H1 (cell line): Measurements from ENCODE around the gene CEP44. TPM values are rescaled to one million over a fixed set of nuclear protein-coding genes. Genes with fewer than 3 reads are reported as not detected.

ENCODE experiments used
- CTCF ChIA-PET: fragments of 300-600 bp; sonication (Branson Sonifier 250); formaldehyde crosslinking; loops from one replicate; lab custom pipeline; 2021; ENCODE audit not compliant: partially characterized antibody; lab: Charles Lee
- POLR2A ChIA-PET: fragments of 300-600 bp; sonication (Branson Sonifier 250); formaldehyde crosslinking; loops from one replicate; lab custom pipeline; 2021; ENCODE audit warnings: inconsistent platforms; ENCODE audit not compliant: partially characterized antibody; lab: Charles Lee
- DNase-seq, 2 experiments: peaks; one replicate each; pipeline versions ENCODE4 v3.0.0 to v3.0.0-alpha.2; 2010 to 2022; ENCODE audit warnings: low spot score in 2 of 2, low read depth in 1 of 2, mixed read lengths in 1 of 2
- FAIRE-seq: peaks from 2 replicates; lab custom pipeline; 2011; peaks lifted over from hg19 to GRCh38; lab: Jason Lieb, UNC
- H2AFZ ChIP-seq: 2 replicates; pipeline ENCODE4 v1.8.1; 2012; ENCODE audit warnings: low read length, inconsistent platforms
- H2AK5ac ChIP-seq: 2 replicates; pipeline ENCODE4 v1.6.1; 2013; ENCODE audit warnings: low read depth, low read length
- H2BK120ac ChIP-seq: replicated peaks from 2 replicates; pipeline ENCODE3; 2013; ENCODE audit warnings: low read depth, low read length, inconsistent platforms
- H2BK12ac ChIP-seq: 2 replicates; pipeline ENCODE4 v1.6.1; 2013; ENCODE audit warnings: low read depth, low read length
- H2BK15ac ChIP-seq: 2 replicates; pipeline ENCODE4 v1.6.1; 2013; ENCODE audit warnings: low read length
- H2BK20ac ChIP-seq: 2 replicates; pipeline ENCODE4 v1.6.1; 2013; ENCODE audit warnings: low read length
- H2BK5ac ChIP-seq: 2 replicates; pipeline ENCODE4 v1.6.1; 2013; ENCODE audit warnings: low read depth, low read length
- H3K14ac ChIP-seq: 2 replicates; pipeline ENCODE4 v1.6.1; 2013; ENCODE audit warnings: inconsistent platforms; ENCODE audit not compliant: insufficient read length
- H3K18ac ChIP-seq: 2 replicates; pipeline ENCODE4 v1.6.1; 2013; ENCODE audit warnings: low read length; ENCODE audit errors: extremely low read depth
- H3K23ac ChIP-seq: 2 replicates; pipeline ENCODE4 v1.6.1; 2013; ENCODE audit warnings: inconsistent platforms; ENCODE audit not compliant: insufficient read length
- H3K23me2 ChIP-seq: 2 replicates; pipeline ENCODE4 v1.6.1; 2013; ENCODE audit warnings: low read depth, low read length
- H3K27ac ChIP-seq: 2 replicates; pipeline ENCODE4 v1.6.1; 2011; ENCODE audit warnings: low read depth, low read length, inconsistent platforms
- H3K27me3 ChIP-seq, 4 experiments: replicated peaks in 1 of 4; 1 replicate in 1 of 4; 2 replicates in 3 of 4; pipeline versions ENCODE4 v1.6.1 to v1.8.1; 2011 to 2013; ENCODE audit warnings: low read length in 3 of 4, mild to moderate bottlenecking in 3 of 4, inconsistent platforms in 2 of 4, mixed read lengths in 2 of 4, moderate library complexity in 1 of 4; ENCODE audit not compliant: control insufficient read depth in 3 of 4, insufficient read depth in 3 of 4; ENCODE audit errors: extremely low read depth in 1 of 4
- H3K36me3 ChIP-seq, 4 experiments: 2 replicates each; pipeline versions ENCODE4 v1.6.1 to v1.8.1; 2011 to 2013; ENCODE audit warnings: mild to moderate bottlenecking in 4 of 4, low read length in 3 of 4, moderate library complexity in 2 of 4, control low read depth in 1 of 4, inconsistent platforms in 1 of 4; ENCODE audit not compliant: insufficient read depth in 4 of 4, control insufficient read depth in 2 of 4
- H3K4ac ChIP-seq: replicated peaks from 2 replicates; pipeline ENCODE3; 2013; ENCODE audit warnings: low read length, low read depth, mixed read lengths, inconsistent platforms; ENCODE audit not compliant: insufficient read length
- H3K4me1 ChIP-seq, 4 experiments: replicated peaks in 1 of 4; 1 replicate in 1 of 4; 2 replicates in 3 of 4; pipeline versions ENCODE4 v1.6.1 to v1.8.1; 2011 to 2013; ENCODE audit warnings: low read length in 3 of 4, inconsistent platforms in 2 of 4, mixed read lengths in 1 of 4; ENCODE audit not compliant: insufficient read depth in 4 of 4, control insufficient read depth in 3 of 4
- H3K4me2 ChIP-seq, 2 experiments: 2 replicates each; pipeline versions ENCODE4 v1.6.1 to v1.8.1; 2011 to 2013; ENCODE audit warnings: low read depth in 2 of 2, low read length in 2 of 2, control low read depth in 1 of 2, inconsistent platforms in 1 of 2, mild to moderate bottlenecking in 1 of 2; ENCODE audit not compliant: insufficient read depth in 1 of 2
- H3K4me3 ChIP-seq, 4 experiments: fragments of 200-600, 300-600 bp in 1 of 4; sonication (generic), shearing (Covaris generic), sonication (Bioruptor Twin) in 1 of 4; 2 replicates each; pipeline versions ENCODE4 v1.5.1 to v1.8.1; 2011 to 2016; ENCODE audit warnings: low read length in 4 of 4, low read depth in 3 of 4, control low read depth in 2 of 4, inconsistent platforms in 2 of 4, mild to moderate bottlenecking in 2 of 4, mixed read lengths in 1 of 4, moderate library complexity in 1 of 4; ENCODE audit not compliant: insufficient read depth in 2 of 4; ENCODE audit errors: extremely low read depth in 1 of 4
- H3K56ac ChIP-seq: replicated peaks from 2 replicates; pipeline ENCODE3; 2013; ENCODE audit warnings: low read depth, mild to moderate bottlenecking, mixed read lengths, low read length, inconsistent platforms; ENCODE audit not compliant: insufficient read length
- H3K79me1 ChIP-seq: 2 replicates; pipeline ENCODE4 v1.6.1; 2013; ENCODE audit warnings: low read depth, low read length, control low read depth
- H3K79me2 ChIP-seq, 2 experiments: 2 replicates each; pipeline versions ENCODE4 v1.6.1 to v1.8.1; 2012 to 2013; ENCODE audit warnings: low read length in 2 of 2, mild to moderate bottlenecking in 2 of 2, inconsistent platforms in 1 of 2; ENCODE audit not compliant: insufficient read depth in 2 of 2, control insufficient read depth in 1 of 2
- H3K9ac ChIP-seq, 4 experiments: replicated peaks in 1 of 4; 1 replicate in 1 of 4; 2 replicates in 3 of 4; pipeline versions ENCODE4 v1.6.1 to v1.8.1; 2011 to 2013; ENCODE audit warnings: low read depth in 3 of 4, low read length in 3 of 4, control low read depth in 2 of 4, mild to moderate bottlenecking in 2 of 4, moderate library complexity in 2 of 4, inconsistent platforms in 1 of 4; ENCODE audit errors: extremely low read depth in 1 of 4
- H3K9me3 ChIP-seq, 2 experiments: 2 replicates each; pipeline versions ENCODE4 v1.6.1 to v1.8.1; 2012 to 2013; ENCODE audit warnings: mild to moderate bottlenecking in 2 of 2, moderate library complexity in 2 of 2, control low read depth in 1 of 2, inconsistent platforms in 1 of 2, low read depth in 1 of 2, low read length in 1 of 2, mixed read lengths in 1 of 2; ENCODE audit not compliant: insufficient read depth in 2 of 2
- H4K20me1 ChIP-seq, 2 experiments: replicated peaks in 1 of 2; 2 replicates each; pipeline versions ENCODE3 to v1.8.1; 2011 to 2013; ENCODE audit warnings: inconsistent platforms in 2 of 2, low read length in 2 of 2, mild to moderate bottlenecking in 1 of 2; ENCODE audit not compliant: insufficient read depth in 2 of 2, control insufficient read depth in 1 of 2
- H4K5ac ChIP-seq: 2 replicates; pipeline ENCODE4 v1.6.1; 2013; ENCODE audit warnings: low read length, low read depth, mixed read lengths, inconsistent platforms; ENCODE audit not compliant: insufficient read length
- H4K8ac ChIP-seq: 2 replicates; pipeline ENCODE4 v1.8.0; 2013; ENCODE audit warnings: mild to moderate bottlenecking, moderate library complexity, low read length, inconsistent platforms; ENCODE audit not compliant: insufficient read depth; ENCODE audit errors: extremely low read depth
- H4K91ac ChIP-seq: replicated peaks from 2 replicates; pipeline ENCODE3; 2013; ENCODE audit warnings: low read length, mixed read lengths, inconsistent platforms; ENCODE audit not compliant: insufficient read length
- BACH1 ChIP-seq: IDR thresholded peaks from 2 replicates; pipeline ENCODE4 v1.6.1; 2012; ENCODE audit warnings: low read length, improper control_type of control experiment
- JUN ChIP-seq: IDR thresholded peaks from 2 replicates; pipeline ENCODE4 v1.6.1; 2011; ENCODE audit warnings: low read depth, mild to moderate bottlenecking, improper control_type of control experiment, low read length
- PHF8 ChIP-seq: fragments of 200-600 bp; sonication (generic); conservative IDR thresholded peaks from 2 replicates; pipeline ENCODE4 v1.7.1; 2012; ENCODE audit warnings: low read depth, mild to moderate bottlenecking, inconsistent platforms, low read length, moderate library complexity
- POLR2A ChIP-seq, 2 experiments: IDR thresholded peaks; 1 replicate in 1 of 2; 2 replicates in 1 of 2; pipeline ENCODE4 v1.6.1; 2011; ENCODE audit warnings: low read depth in 2 of 2, low read length in 2 of 2, mild to moderate bottlenecking in 2 of 2; ENCODE audit errors: control extremely low read depth in 1 of 2
- POLR2AphosphoS5 ChIP-seq: IDR thresholded peaks from 2 replicates; pipeline ENCODE4 v1.6.1; 2011; ENCODE audit warnings: low read depth, low read length
- SIRT6 ChIP-seq: IDR thresholded peaks from one replicate; pipeline ENCODE4 v1.7.1; 2012; ENCODE audit warnings: low read length, inconsistent platforms
- YY1 ChIP-seq: IDR thresholded peaks from 2 replicates; pipeline ENCODE4 v1.6.1; 2011; ENCODE audit warnings: low read depth, mild to moderate bottlenecking, low read length
- WGBS, 2 experiments: shearing (Covaris generic) in 1 of 2; methylation state at CpG; one replicate each; pipeline versions ENCODE4 v1.1.6 to v1.1.7; 2013 to 2015; ENCODE audit warnings: low lambda C conversion rate in 2 of 2, mixed read lengths in 2 of 2, inconsistent platforms in 1 of 2, low coverage in 1 of 2, missing lambda C conversion rate in 1 of 2; ENCODE audit not compliant: insufficient replicate concordance in 2 of 2, insufficient coverage in 1 of 2, insufficient read length in 1 of 2; ENCODE audit errors: extremely low coverage in 1 of 2, missing lambda C conversion rate in 1 of 2; 5-methylcytosine and 5-hydroxymethylcytosine counted together
- polyA plus RNA-seq, 7 experiments: library from polyadenylated mRNA; depleted of rRNA in 3 of 7; stranded (reverse) in 5 of 7; unstranded in 2 of 7; fragments of >200 nt in 5 of 7; fragments of 200-250 nt in 2 of 7; gene quantifications; 1 replicate in 5 of 7; 2 replicates in 1 of 7; 4 replicates in 1 of 7; pipeline versions ENCODE4 v1.2.1 to v1.2.3, GENCODE V29; 2011 to 2013; ENCODE audit warnings: missing spikeins in 2 of 7, mixed read lengths in 2 of 7
- total RNA-seq: library from RNA; stranded (reverse); fragmentation: NEBNext Ultra II Directional; extraction: Animal tissue kit (Norgen Biotek cat#: 25700); gene quantifications from 2 replicates; pipeline ENCODE4 v1.2.1, GENCODE V29; 2021

CEP44 gene
- total and polyA plus RNA-seq, 2 of the 8 experiments (the other 6 are each of a cell fraction or from before 2014, with no cell fraction given) = 3.4 to 17.1 TPM

- Histone ChIP-seq H3K14ac (no peak overlapping the region), H3K23ac (no peak overlapping the region), H2AFZ (no peak overlapping the region), H3K27me3 (peaks cover 0 to 5% (median 0%) of the 10 kb centered on the region in 4 experiments; a peak in 4 of 7 replicates), H3K4me2 (no peak overlapping the region), H4K8ac (no peak overlapping the region), H2AK5ac (no peak overlapping the region), H3K56ac (no peak overlapping the region), H4K5ac (no peak overlapping the region), H3K79me1 (no peaks in the 10 kb centered on the region), H2BK12ac (no peak overlapping the region), H4K20me1 (no peaks in the 10 kb centered on the region), H3K4me3 (no peak overlapping the region), H3K79me2 (no peaks in the 10 kb centered on the region), H3K23me2 (no peaks in the 10 kb centered on the region), H3K9me3 (no peaks in the 10 kb centered on the region), H2BK5ac (no peak overlapping the region), H3K4me1 (peaks cover 0 to 17% (median 5%) of the 10 kb centered on the region in 4 experiments; a peak in 5 of 7 replicates), H3K9ac (no peak overlapping the region), H2BK120ac (no peak overlapping the region), H2BK20ac (no peak overlapping the region), H3K27ac (no peak overlapping the region), H3K4ac (no peak overlapping the region), H4K91ac (no peak overlapping the region), H3K18ac (no peak overlapping the region), H3K36me3 (no peaks in the 10 kb centered on the region), H2BK15ac (no peak overlapping the region)
- TF ChIP-seq PHF8 (no peak), POLR2A (IDR thresholded peaks at IDR 0.05; ENCODE audit: control extremely low read depth in 1 of 2, low read depth in 2 of 2, low read length in 2 of 2) (no peak), JUN (no peak), BACH1 (no peak), POLR2AphosphoS5 (no peak), YY1 (no peak), SIRT6 (no peak)
- ChIA-PET CTCF (interaction anchor here (1.1 kb wide), 1 partner anchor 15 kb away, joined by 4 read pairs; no protein-coding TSS in a partner anchor), POLR2A (no interaction called here)
- WGBS, 2 experiments = 93% methylated on average over 2 of the region's 2 CpGs; no CpG with 5 or more reads in 1 of the 2 experiments
- DNase-seq (no peak), FAIRE-seq (no peak)
These were observed 95.2 kb downstream of the CEP44 start for GRCh38 chr4:174378951-174379350.
